Neural progenitor cell (in vitro differentiated cells): Measurements from ENCODE around the gene COMMD3.

Experiments
- CTCF ChIP-seq: fragments of 200-600 bp; sonication (generic); IDR thresholded peaks from 2 replicates; pipeline ENCODE4 v1.5.1; 2017; ENCODE audit warnings: antibody characterized with exemption, mild to moderate bottlenecking
- EZH2phosphoT487 ChIP-seq: fragments of 200-600 bp; sonication (generic); IDR thresholded peaks from 2 replicates; pipeline ENCODE4 v1.6.1; 2017; ENCODE audit warnings: antibody characterized with exemption

GRCh38 chr10:22351131-22351703 is 35.0 kb downstream of the COMMD3 start:
- TF ChIP-seq CTCF (no peak), EZH2phosphoT487 (no peak)
